ENCODE data around the gene HADHA.

Gene HADHA

GRCh38 chr2:26191316-26192159 lies 52.9 kb downstream of the HADHA start:
- DNase-seq (ENCODE audit: low spot score) = no peak

GRCh38 chr2:26190369-26190768 lies 54.1 kb downstream of the HADHA start:
- no peak for DNase-seq (ENCODE audit: low spot score)

GRCh38 chr2:26189751-26190150 lies 54.7 kb downstream of the HADHA start:
- DNase-seq (ENCODE audit: low spot score) = no peak

- no peak for DNase-seq (ENCODE audit: low spot score)
Observed at GRCh38 chr2:26189123-26189522, 55.3 kb downstream of the HADHA start.

GRCh38 chr2:26187537-26188104 lies 56.8 kb downstream of the HADHA start:
- DNase-seq (ENCODE audit: low spot score) = no peak

- DNase-seq (ENCODE audit: low spot score) = no peak
Observed at GRCh38 chr2:26187114-26187513, 57.3 kb downstream of the HADHA start.

GRCh38 chr2:26185954-26186770 lies 58.3 kb downstream of the HADHA start:
- DNase-seq (ENCODE audit: low spot score) = no peak

- no peak for DNase-seq (ENCODE audit: low spot score)
Observed at GRCh38 chr2:26185304-26185928, 59.0 kb downstream of the HADHA start.

GRCh38 chr2:26184555-26185303 lies 59.7 kb downstream of the HADHA start:
- DNase-seq (ENCODE audit: low spot score) = no peak

- DNase-seq (ENCODE audit: low spot score) = no peak
Observed at GRCh38 chr2:26184121-26184520, 60.3 kb downstream of the HADHA start.

- no peak for DNase-seq (ENCODE audit: low spot score)
Observed at GRCh38 chr2:26182887-26183630, 61.4 kb downstream of the HADHA start.

- no peak for DNase-seq (ENCODE audit: low spot score)
Observed at GRCh38 chr2:26182441-26182840, 62.0 kb downstream of the HADHA start.

- DNase-seq (ENCODE audit: low spot score) = no peak
Observed at GRCh38 chr2:26179446-26179913, 65.0 kb downstream of the HADHA start.

GRCh38 chr2:26178746-26179436 lies 65.5 kb downstream of the HADHA start:
- no peak for DNase-seq (ENCODE audit: low spot score)

GRCh38 chr2:26178246-26178645 lies 66.2 kb downstream of the HADHA start:
- DNase-seq (ENCODE audit: low spot score) = no peak

GRCh38 chr2:26177122-26177521 lies 67.3 kb downstream of the HADHA start:
- DNase-seq (ENCODE audit: low spot score) = no peak

- no peak for DNase-seq (ENCODE audit: low spot score)
Observed at GRCh38 chr2:26176279-26176615, 68.2 kb downstream of the HADHA start.

GRCh38 chr2:26175466-26176278 lies 68.8 kb downstream of the HADHA start:
- no peak for DNase-seq (ENCODE audit: low spot score)

GRCh38 chr2:26174691-26175465 lies 69.6 kb downstream of the HADHA start:
- DNase-seq (ENCODE audit: low spot score) = no peak

All from D341Med (cell line).